ENCODE data around the gene KPNA6.

DNA sequence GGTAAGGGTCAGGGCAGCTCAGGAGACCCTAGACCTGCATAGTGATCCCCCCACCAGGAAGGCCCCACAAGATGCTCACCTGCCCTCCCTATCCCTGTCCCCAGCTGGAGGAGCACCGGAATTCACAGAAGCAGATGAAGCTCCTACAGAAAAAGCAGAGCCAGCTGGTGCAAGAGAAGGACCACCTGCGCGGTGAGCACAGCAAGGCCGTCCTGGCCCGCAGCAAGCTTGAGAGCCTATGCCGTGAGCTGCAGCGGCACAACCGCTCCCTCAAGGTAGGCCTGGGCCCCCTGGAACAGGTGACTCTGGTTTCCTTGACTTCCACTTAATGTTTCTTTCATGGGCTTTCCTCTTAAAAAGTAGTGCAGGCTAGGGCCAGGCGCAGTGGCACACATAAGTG, 80.0 kb downstream of the KPNA6 start:
- TF ChIP-seq CREB1 (IDR thresholded peaks at IDR 0.05) (no peak), CREB1 (CRISPR knock-in tag; IDR thresholded peaks at IDR 0.05) (no peak), FOXK2 (IDR thresholded peaks at IDR 0.05) (no peak), EP300 (IDR thresholded peaks at IDR 0.05; ENCODE audit: low read depth in 2 of 2, low read length in 2 of 2) (no peak), EP300 (CRISPR knock-in tag; IDR thresholded peaks at IDR 0.05; ENCODE audit: borderline replicate concordance) (no peak), PCBP2 (optimal IDR thresholded peaks at IDR 0.05; ENCODE audit: low read depth, low read length, poor library complexity, severe bottlenecking) (no peak), ZSCAN29 (CRISPR knock-in tag; conservative IDR thresholded peaks at IDR 0.05) (no peak), EZH2 (conservative IDR thresholded peaks at IDR 0.05; ENCODE audit: low read depth, low read length) (no peak)
- TF ChIP-seq, protein P1, sequence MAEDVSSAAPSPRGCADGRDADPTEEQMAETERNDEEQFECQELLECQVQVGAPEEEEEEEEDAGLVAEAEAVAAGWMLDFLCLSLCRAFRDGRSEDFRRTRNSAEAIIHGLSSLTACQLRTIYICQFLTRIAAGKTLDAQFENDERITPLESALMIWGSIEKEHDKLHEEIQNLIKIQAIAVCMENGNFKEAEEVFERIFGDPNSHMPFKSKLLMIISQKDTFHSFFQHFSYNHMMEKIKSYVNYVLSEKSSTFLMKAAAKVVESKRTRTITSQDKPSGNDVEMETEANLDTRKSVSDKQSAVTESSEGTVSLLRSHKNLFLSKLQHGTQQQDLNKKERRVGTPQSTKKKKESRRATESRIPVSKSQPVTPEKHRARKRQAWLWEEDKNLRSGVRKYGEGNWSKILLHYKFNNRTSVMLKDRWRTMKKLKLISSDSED (CRISPR knock-in tag; IDR thresholded peaks at IDR 0.05): no peak
- TF ChIP-seq, protein P2, sequence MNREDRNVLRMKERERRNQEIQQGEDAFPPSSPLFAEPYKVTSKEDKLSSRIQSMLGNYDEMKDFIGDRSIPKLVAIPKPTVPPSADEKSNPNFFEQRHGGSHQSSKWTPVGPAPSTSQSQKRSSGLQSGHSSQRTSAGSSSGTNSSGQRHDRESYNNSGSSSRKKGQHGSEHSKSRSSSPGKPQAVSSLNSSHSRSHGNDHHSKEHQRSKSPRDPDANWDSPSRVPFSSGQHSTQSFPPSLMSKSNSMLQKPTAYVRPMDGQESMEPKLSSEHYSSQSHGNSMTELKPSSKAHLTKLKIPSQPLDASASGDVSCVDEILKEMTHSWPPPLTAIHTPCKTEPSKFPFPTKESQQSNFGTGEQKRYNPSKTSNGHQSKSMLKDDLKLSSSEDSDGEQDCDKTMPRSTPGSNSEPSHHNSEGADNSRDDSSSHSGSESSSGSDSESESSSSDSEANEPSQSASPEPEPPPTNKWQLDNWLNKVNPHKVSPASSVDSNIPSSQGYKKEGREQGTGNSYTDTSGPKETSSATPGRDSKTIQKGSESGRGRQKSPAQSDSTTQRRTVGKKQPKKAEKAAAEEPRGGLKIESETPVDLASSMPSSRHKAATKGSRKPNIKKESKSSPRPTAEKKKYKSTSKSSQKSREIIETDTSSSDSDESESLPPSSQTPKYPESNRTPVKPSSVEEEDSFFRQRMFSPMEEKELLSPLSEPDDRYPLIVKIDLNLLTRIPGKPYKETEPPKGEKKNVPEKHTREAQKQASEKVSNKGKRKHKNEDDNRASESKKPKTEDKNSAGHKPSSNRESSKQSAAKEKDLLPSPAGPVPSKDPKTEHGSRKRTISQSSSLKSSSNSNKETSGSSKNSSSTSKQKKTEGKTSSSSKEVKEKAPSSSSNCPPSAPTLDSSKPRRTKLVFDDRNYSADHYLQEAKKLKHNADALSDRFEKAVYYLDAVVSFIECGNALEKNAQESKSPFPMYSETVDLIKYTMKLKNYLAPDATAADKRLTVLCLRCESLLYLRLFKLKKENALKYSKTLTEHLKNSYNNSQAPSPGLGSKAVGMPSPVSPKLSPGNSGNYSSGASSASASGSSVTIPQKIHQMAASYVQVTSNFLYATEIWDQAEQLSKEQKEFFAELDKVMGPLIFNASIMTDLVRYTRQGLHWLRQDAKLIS (CRISPR knock-in tag; IDR thresholded peaks at IDR 0.05): no peak
- TF ChIP-seq, protein P3, sequence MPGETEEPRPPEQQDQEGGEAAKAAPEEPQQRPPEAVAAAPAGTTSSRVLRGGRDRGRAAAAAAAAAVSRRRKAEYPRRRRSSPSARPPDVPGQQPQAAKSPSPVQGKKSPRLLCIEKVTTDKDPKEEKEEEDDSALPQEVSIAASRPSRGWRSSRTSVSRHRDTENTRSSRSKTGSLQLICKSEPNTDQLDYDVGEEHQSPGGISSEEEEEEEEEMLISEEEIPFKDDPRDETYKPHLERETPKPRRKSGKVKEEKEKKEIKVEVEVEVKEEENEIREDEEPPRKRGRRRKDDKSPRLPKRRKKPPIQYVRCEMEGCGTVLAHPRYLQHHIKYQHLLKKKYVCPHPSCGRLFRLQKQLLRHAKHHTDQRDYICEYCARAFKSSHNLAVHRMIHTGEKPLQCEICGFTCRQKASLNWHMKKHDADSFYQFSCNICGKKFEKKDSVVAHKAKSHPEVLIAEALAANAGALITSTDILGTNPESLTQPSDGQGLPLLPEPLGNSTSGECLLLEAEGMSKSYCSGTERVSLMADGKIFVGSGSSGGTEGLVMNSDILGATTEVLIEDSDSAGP (CRISPR knock-in tag; IDR thresholded peaks at IDR 0.05; ENCODE audit: borderline replicate concordance): no peak
